ENCODE measurements around the gene TMPRSS7.

Gene TMPRSS7

GRCh38 chr3:112115161-112115739, 80.7 kb downstream of the TMPRSS7 start:
- no peak for DNase-seq (ENCODE audit: low read depth, low spot score)
- TF ChIP-seq POLR2AphosphoS5 (IDR thresholded peaks at IDR 0.05; ENCODE audit: borderline replicate concordance, low read depth, low read length), result no peak
- no peak for TF ChIP-seq FOXP2 (optimal IDR thresholded peaks at IDR 0.05; ENCODE audit: control extremely low read depth, extremely low read length, insufficient read depth)
- TF ChIP-seq EZH2 (IDR thresholded peaks at IDR 0.05), result no peak
- Histone ChIP-seq H3K9ac (ENCODE audit: insufficient read length) (no peak overlapping the region), H3K9me3 (ENCODE audit: low read depth, low read length) (no peaks in the 10 kb centered on the region), H3K4me3 (no peak overlapping the region), H3K27ac (no peak overlapping the region), H3K36me3 (ENCODE audit: insufficient read depth, low read length) (no peaks in the 10 kb centered on the region)

GRCh38 chr3:112115806-112116383, 81.4 kb downstream of the TMPRSS7 start:
- no peak for DNase-seq (ENCODE audit: low read depth, low spot score)
- Histone ChIP-seq H3K4me3 (no peak overlapping the region), H3K36me3 (ENCODE audit: insufficient read depth, low read length) (no peaks in the 10 kb centered on the region), H3K9ac (ENCODE audit: insufficient read length) (no peak overlapping the region), H3K9me3 (ENCODE audit: low read depth, low read length) (no peaks in the 10 kb centered on the region), H3K27ac (no peak overlapping the region)
- TF ChIP-seq POLR2AphosphoS5 (IDR thresholded peaks at IDR 0.05; ENCODE audit: borderline replicate concordance, low read depth, low read length) (no peak), FOXP2 (optimal IDR thresholded peaks at IDR 0.05; ENCODE audit: control extremely low read depth, extremely low read length, insufficient read depth) (no peak), EZH2 (IDR thresholded peaks at IDR 0.05) (no peak)

- H3K27ac ChIP-seq, result no peak overlapping the region
- no peak for DNase-seq (ENCODE audit: low read depth, low spot score)
- H3K36me3 ChIP-seq (ENCODE audit: insufficient read depth, low read length), result no peaks in the 10 kb centered on the region
- no peaks in the 10 kb centered on the region for H3K9me3 ChIP-seq (ENCODE audit: low read depth, low read length)
- no peak overlapping the region for H3K9ac ChIP-seq (ENCODE audit: insufficient read length)
- no peak for TF ChIP-seq FOXP2 (optimal IDR thresholded peaks at IDR 0.05; ENCODE audit: control extremely low read depth, extremely low read length, insufficient read depth)
- TF ChIP-seq EZH2 (IDR thresholded peaks at IDR 0.05), result no peak
- no peak for TF ChIP-seq POLR2AphosphoS5 (IDR thresholded peaks at IDR 0.05; ENCODE audit: borderline replicate concordance, low read depth, low read length)
- H3K4me3 ChIP-seq, result no peak overlapping the region
Observed at GRCh38 chr3:112116748-112117186, 82.2 kb downstream of the TMPRSS7 start.

- no peaks in the 10 kb centered on the region for H3K9me3 ChIP-seq (ENCODE audit: low read depth, low read length)
- no peak for DNase-seq (ENCODE audit: low read depth, low spot score)
- no peak overlapping the region for H3K9ac ChIP-seq (ENCODE audit: insufficient read length)
- no peak overlapping the region for H3K27ac ChIP-seq
- TF ChIP-seq FOXP2 (optimal IDR thresholded peaks at IDR 0.05; ENCODE audit: control extremely low read depth, extremely low read length, insufficient read depth), result no peak
- no peak for TF ChIP-seq EZH2 (IDR thresholded peaks at IDR 0.05)
- TF ChIP-seq POLR2AphosphoS5 (IDR thresholded peaks at IDR 0.05; ENCODE audit: borderline replicate concordance, low read depth, low read length), result no peak
- H3K4me3 ChIP-seq, result no peak overlapping the region
- no peaks in the 10 kb centered on the region for H3K36me3 ChIP-seq (ENCODE audit: insufficient read depth, low read length)
Observed at GRCh38 chr3:112117415-112117814, 82.9 kb downstream of the TMPRSS7 start.

GRCh38 chr3:112117841-112118571, 83.5 kb downstream of the TMPRSS7 start:
- Histone ChIP-seq H3K4me3 (no peak overlapping the region), H3K36me3 (ENCODE audit: insufficient read depth, low read length) (no peaks in the 10 kb centered on the region), H3K27ac (no peak overlapping the region), H3K9ac (ENCODE audit: insufficient read length) (no peak overlapping the region), H3K9me3 (ENCODE audit: low read depth, low read length) (no peaks in the 10 kb centered on the region)
- no peak for DNase-seq (ENCODE audit: low read depth, low spot score)
- TF ChIP-seq FOXP2 (optimal IDR thresholded peaks at IDR 0.05; ENCODE audit: control extremely low read depth, extremely low read length, insufficient read depth), result no peak

- H3K36me3 ChIP-seq (ENCODE audit: insufficient read depth, low read length), result no peaks in the 10 kb centered on the region
- H3K9me3 ChIP-seq (ENCODE audit: low read depth, low read length), result no peaks in the 10 kb centered on the region
- no peak for TF ChIP-seq EZH2 (IDR thresholded peaks at IDR 0.05)
- no peak for TF ChIP-seq FOXP2 (optimal IDR thresholded peaks at IDR 0.05; ENCODE audit: control extremely low read depth, extremely low read length, insufficient read depth)
- no peak for TF ChIP-seq POLR2AphosphoS5 (IDR thresholded peaks at IDR 0.05; ENCODE audit: borderline replicate concordance, low read depth, low read length)
- H3K27ac ChIP-seq, result 0 out of 2 replicates have a peak overlapping the region, but pooled peaks have one; percentile 33
- H3K4me3 ChIP-seq, result peak overlapping the region; percentile 40
- peak; percentile 67 for DNase-seq (ENCODE audit: low read depth, low spot score)
- H3K9ac ChIP-seq (ENCODE audit: insufficient read length), result peak overlapping the region; percentile 0
Observed at GRCh38 chr3:112119962-112120836, 85.7 kb downstream of the TMPRSS7 start.

GRCh38 chr3:112121577-112122547, 87.3 kb downstream of the TMPRSS7 start:
- no peak for DNase-seq (ENCODE audit: low read depth, low spot score)
- no peaks in the 10 kb centered on the region for H3K36me3 ChIP-seq (ENCODE audit: insufficient read depth, low read length)
- H3K9ac ChIP-seq (ENCODE audit: insufficient read length), result no peak overlapping the region
- no peak overlapping the region for H3K27ac ChIP-seq
- H3K9me3 ChIP-seq (ENCODE audit: low read depth, low read length), result no peaks in the 10 kb centered on the region
- H3K4me3 ChIP-seq, result no peak overlapping the region
- no peak for TF ChIP-seq FOXP2 (optimal IDR thresholded peaks at IDR 0.05; ENCODE audit: control extremely low read depth, extremely low read length, insufficient read depth)
- no peak for TF ChIP-seq POLR2AphosphoS5 (IDR thresholded peaks at IDR 0.05; ENCODE audit: borderline replicate concordance, low read depth, low read length)
- TF ChIP-seq EZH2 (IDR thresholded peaks at IDR 0.05), result no peak
